ENCODE data around the gene ZNF853. TPM values are rescaled to one million over a fixed set of nuclear protein-coding genes. Genes with fewer than 3 reads are reported as not detected.

Gene ZNF853
- total RNA-seq (ENCODE audit: low replicate concordance), result 0.59 and 5.5 TPM in 2 replicates

DNA sequence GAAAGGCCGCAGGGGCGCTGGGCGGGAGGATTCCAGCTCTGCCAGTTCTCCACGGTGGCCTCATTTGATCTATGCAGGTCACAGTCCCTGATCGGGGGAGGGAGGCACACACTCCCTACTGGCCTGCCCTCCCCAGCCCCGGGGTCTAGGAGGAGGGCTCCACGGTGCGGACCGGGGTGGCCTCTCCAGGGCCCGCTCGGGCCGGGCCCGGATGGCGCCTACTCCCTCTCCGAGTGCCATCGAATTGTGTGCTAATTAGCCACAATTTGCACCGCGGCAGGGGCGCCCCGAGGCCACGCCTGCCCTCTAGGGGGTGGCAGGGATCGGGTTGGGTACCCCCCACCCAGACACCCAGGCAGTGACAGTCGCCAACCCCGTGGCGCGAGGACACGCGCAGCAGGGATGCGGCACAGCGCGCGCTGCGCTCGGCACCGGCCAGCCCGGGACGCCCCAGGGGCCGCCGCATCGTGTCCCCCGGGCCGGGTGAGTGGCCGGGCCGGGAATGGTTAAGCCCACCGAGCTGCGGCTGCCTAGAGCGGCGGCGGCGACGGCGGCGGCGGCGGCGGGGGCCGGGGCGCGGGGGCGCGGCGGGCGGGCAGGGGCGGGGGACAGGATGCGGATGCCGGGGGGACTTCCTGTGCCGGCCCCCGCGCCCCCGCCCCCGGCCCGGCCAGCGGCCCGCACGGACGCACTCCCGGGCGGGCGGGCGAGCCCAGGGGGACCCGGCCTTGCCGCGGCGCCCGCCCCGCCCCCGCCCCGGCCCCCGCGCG is at the start of gene ZNF853:
Gene ZNF853, plus strand, starts transcription at position 658 of the 770 bp plus-strand sequence. CDS start 565 bp downstream, outside the sequence.

DNA sequence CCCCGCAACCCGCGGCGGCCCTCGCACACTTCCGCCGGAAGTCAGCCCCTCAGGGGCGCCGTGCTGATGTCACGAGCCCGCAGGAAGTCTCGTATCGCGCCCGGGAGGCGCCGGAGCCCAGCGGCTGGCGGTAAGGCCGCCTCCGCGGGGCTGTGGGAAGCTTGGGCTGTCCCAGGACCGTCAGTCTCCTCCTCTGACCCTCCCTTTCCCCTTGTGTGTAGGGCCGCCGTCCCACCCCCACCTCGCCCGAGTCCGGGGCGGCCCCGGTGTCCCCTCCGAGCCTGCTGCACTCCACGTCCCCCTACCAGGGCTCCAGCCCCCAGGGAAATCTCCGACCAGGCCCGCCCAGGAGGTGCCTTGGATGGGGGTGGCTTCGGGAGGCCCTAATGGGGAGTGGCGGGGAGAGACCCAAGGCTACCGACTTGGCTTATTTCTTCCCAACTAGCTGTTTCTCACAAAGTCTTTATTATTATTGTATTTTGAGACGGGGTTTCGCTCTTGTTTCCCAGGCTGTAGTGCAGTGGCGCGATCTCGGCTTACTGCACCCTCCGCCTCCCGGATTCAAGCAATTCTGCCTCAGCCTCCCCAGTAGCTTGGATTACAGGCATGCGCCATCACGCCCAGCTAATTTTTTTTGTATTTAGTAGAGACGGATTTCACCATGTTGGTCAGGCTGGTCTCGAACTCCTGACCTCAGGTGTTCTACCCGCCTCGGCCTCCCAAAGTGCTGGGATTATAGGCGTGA is 37.9 kb upstream of the ZNF853 start, which contains the start of gene ZDHHC4:
Gene ZDHHC4, plus strand, starts transcription at position 86 of the 745 bp plus-strand sequence. CDS start 3,108 bp downstream, outside the sequence.

DNA sequence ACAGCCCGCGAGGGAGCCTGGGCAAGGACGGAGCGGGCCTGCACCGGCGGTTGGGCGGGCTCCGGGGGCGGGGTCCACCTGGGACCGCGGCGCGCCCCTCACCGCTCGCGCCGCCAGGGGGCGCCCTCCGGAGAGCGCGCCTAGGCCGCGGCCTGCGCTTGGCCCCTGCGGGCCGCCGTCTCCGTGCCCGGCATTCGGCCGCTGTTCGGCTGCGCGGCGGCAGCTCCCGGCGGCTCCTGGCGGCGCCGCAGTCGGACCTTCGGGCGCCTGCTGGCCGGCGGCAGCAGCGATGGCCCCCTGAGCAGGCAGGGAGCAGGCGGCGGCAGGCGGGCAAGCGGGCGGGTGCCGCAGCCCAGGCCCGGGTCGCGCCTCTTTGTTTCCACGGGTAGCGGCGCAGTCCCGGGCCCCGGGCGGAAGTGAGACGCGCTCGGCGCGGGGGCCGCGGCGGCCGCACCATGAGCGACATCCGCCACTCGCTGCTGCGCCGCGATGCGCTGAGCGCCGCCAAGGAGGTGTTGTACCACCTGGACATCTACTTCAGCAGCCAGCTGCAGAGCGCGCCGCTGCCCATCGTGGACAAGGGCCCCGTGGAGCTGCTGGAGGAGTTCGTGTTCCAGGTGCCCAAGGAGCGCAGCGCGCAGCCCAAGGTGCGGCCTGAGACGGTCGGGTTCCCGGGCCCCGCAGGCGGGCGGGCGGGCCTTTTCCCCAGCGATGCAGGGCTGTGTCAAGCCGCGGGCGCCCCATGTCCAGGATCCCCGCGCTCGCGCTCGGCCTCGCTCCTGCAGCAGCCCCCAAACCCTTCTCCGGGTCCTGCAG is 25.4 kb upstream of the ZNF853 start, which contains the start of gene INTS15:
Gene INTS15, plus strand, starts transcription at position 193 of the 816 bp plus-strand sequence. Its CDS starts 263 bp downstream, at position 456.

DNA sequence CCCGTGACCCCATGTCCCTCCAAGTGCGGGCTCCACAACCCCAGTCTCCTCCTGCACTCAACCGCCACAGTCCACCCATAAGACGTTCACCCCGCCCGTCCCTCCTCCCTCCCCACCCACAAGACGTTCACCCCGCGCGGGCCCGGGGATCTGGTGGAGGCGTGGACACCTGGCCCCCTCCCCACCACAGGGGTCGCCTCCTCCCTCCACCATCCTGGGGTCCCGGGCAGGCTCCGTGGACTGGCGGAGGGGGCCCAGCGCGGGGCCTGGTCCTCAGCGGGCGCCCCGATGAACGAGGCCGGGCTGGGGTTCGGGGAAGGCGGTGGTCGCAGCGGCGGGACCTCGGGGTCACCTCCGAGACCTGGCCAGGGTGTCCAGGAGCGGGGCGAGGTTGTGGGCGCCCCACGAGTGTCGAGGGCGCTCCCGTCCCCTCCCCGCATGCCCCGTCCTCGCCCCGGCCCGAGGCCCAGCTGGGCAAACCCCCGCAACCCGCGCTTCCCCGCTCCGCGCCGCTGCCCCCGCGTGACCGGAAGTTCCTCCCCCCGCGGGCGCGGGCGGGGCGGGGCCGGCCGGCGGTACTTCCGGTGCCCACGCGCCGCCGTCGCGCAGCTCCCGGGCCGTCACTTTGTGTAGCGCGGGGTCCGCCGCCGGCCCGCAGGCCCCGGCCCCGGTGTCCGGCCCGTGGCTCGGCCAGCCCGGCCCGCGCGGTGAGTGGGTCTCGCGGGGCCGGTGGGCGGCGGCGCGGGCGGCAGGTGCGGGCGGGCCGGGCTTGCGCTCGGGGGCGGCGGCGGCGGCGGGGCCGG is 21.5 kb downstream of the ZNF853 start, which contains the start of gene ZNF316:
Gene ZNF316, plus strand, starts transcription at position 578 of the 803 bp plus-strand sequence. CDS start 5,092 bp downstream, outside the sequence.

Other genes with a start within 250 kb of the ZNF853 start
- gene RAC1, start 241.1 kb upstream of the ZNF853 start, total RNA-seq (ENCODE audit: low replicate concordance), result 62.0 and 64.1 TPM in 2 replicates
- gene DAGLB, start 167.7 kb upstream of the ZNF853 start, total RNA-seq (ENCODE audit: low replicate concordance), result 16.5 and 18.3 TPM in 2 replicates
- gene KDELR2, start 131.5 kb upstream of the ZNF853 start, total RNA-seq (ENCODE audit: low replicate concordance), result 164 and 223 TPM in 2 replicates
- gene GRID2IP, start 64.1 kb upstream of the ZNF853 start, total RNA-seq (ENCODE audit: low replicate concordance), result not detected in 2 replicates
- gene ZDHHC4, start 38.2 kb upstream of the ZNF853 start, total RNA-seq (ENCODE audit: low replicate concordance), result 51.8 and 60.1 TPM in 2 replicates
- 5.6 and 5.9 TPM in 2 replicates for gene INTS15, start 25.6 kb upstream of the ZNF853 start, total RNA-seq (ENCODE audit: low replicate concordance)
- gene ZNF316, start 21.7 kb downstream of the ZNF853 start, total RNA-seq (ENCODE audit: low replicate concordance), result 10.0 and 15.2 TPM in 2 replicates
- 9.7 and 14.7 TPM in 2 replicates for gene ZNF12, start 91.3 kb downstream of the ZNF853 start, total RNA-seq (ENCODE audit: low replicate concordance)
- 0.30 TPM in 1 of 2 replicates, not detected in the other for gene RSPH10B2, start 138.5 kb downstream of the ZNF853 start, total RNA-seq (ENCODE audit: low replicate concordance)
- 50.5 and 52.8 TPM in 2 replicates for gene CCZ1B, start 210.7 kb downstream of the ZNF853 start, total RNA-seq (ENCODE audit: low replicate concordance)